ENCODE results near the gene RSBN1L. TPM values are rescaled to one million over a fixed set of nuclear protein-coding genes. Genes with fewer than 3 reads are reported as not detected.

Gene RSBN1L
- total RNA-seq = 10.3 and 12.1 TPM in 2 replicates

GRCh38 chr7:77696057-77696642 lies at the start of gene RSBN1L:
Gene RSBN1L, plus strand, starts transcription at chr7:77696459. Its CDS starts 11 bp downstream, at chr7:77696470.

GRCh38 chr7:77798394-77799077 lies 102.3 kb downstream of the RSBN1L start, which contains the start of the genes PHTF2 and TMEM60:
Gene PHTF2, plus strand, starts transcription at chr7:77798773.
Gene TMEM60, minus strand, starts transcription at chr7:77798434. Its CDS starts 4,061 bp downstream, at chr7:77794373.

Other genes with a start within 250 kb of the RSBN1L start
- 29.4 and 37.5 TPM in 2 replicates for gene PTPN12, start 159.2 kb upstream of the RSBN1L start, total RNA-seq
- gene TMEM60, start 102.0 kb downstream of the RSBN1L start, total RNA-seq = 10.1 and 10.8 TPM in 2 replicates
- 10.4 and 18.4 TPM in 2 replicates for gene PHTF2, start 102.3 kb downstream of the RSBN1L start, total RNA-seq